Endodermal cell (in vitro differentiated cells): ENCODE data around the gene MED13L. TPM values are rescaled to one million over a fixed set of nuclear protein-coding genes. Genes with fewer than 3 reads are reported as not detected.

ENCODE experiments used
- DNase-seq: peaks from one replicate; pipeline ENCODE4 v3.0.0-alpha.2; 2017
- H3K27ac ChIP-seq: 2 replicates; pipeline ENCODE4 v1.5.1; 2013; ENCODE audit warnings: mild to moderate bottlenecking, low read depth, low read length, moderate library complexity
- H3K27me3 ChIP-seq: 2 replicates; pipeline ENCODE4 v1.6.1; 2013; ENCODE audit warnings: mild to moderate bottlenecking, low read length, moderate library complexity; ENCODE audit not compliant: insufficient read depth, control insufficient read depth, poor library complexity, severe bottlenecking
- H3K36me3 ChIP-seq: 2 replicates; pipeline ENCODE4 v1.7.0; 2013; ENCODE audit warnings: mild to moderate bottlenecking, low read length, moderate library complexity; ENCODE audit not compliant: control insufficient read depth, insufficient read depth
- H3K4me1 ChIP-seq: one replicate; pipeline ENCODE4 v1.7.0; 2013; ENCODE audit warnings: low read length; ENCODE audit not compliant: control insufficient read depth, insufficient read depth
- H3K4me3 ChIP-seq: 2 replicates; pipeline ENCODE4 v1.5.1; 2013; ENCODE audit warnings: mild to moderate bottlenecking, low read length, moderate library complexity
- H3K9ac ChIP-seq: 2 replicates; pipeline ENCODE4 v1.6.1; 2013; ENCODE audit warnings: mild to moderate bottlenecking, low read length, moderate library complexity; ENCODE audit not compliant: poor library complexity, severe bottlenecking; ENCODE audit errors: extremely low read depth
- H3K9me3 ChIP-seq: 2 replicates; pipeline ENCODE4 v1.6.1; 2013; ENCODE audit warnings: mild to moderate bottlenecking, low read length, moderate library complexity; ENCODE audit not compliant: control insufficient read depth
- H3K27ac Mint-ChIP-seq: 2 replicates; pipeline ENCODE4 v1.8.0; 2020; ENCODE audit warnings: mixed read lengths
- H3K27me3 Mint-ChIP-seq: 2 replicates; pipeline ENCODE4 v1.8.0; 2021; ENCODE audit warnings: mild to moderate bottlenecking, mixed read lengths; ENCODE audit not compliant: insufficient read depth
- H3K36me3 Mint-ChIP-seq: 2 replicates; pipeline ENCODE4 v1.8.0; 2020; ENCODE audit warnings: low read depth, mixed read lengths
- H3K4me1 Mint-ChIP-seq: 2 replicates; pipeline ENCODE4 v1.8.0; 2020; ENCODE audit warnings: mixed read lengths
- H3K4me3 Mint-ChIP-seq: 2 replicates; pipeline ENCODE4 v1.8.0; 2020; ENCODE audit warnings: mild to moderate bottlenecking, moderate library complexity, mixed read lengths
- H3K9me3 Mint-ChIP-seq: 2 replicates; pipeline ENCODE4 v1.8.0; 2020; ENCODE audit warnings: mild to moderate bottlenecking, mixed read lengths
- WGBS, 2 experiments: methylation state at CpG; one replicate each; pipeline versions ENCODE4 v1.1.5 to v1.1.7; 2013; ENCODE audit warnings: missing lambda C conversion rate in 2 of 2, mixed read lengths in 1 of 2; ENCODE audit not compliant: insufficient coverage in 1 of 2, insufficient read length in 1 of 2; 5-methylcytosine and 5-hydroxymethylcytosine counted together
- total RNA-seq, 2 donors: library from RNA; stranded (reverse); fragmentation: NEBNext Ultra II Directional in 1 of 2; extraction: Animal tissue kit (Norgen Biotek cat#: 25700) in 1 of 2; gene quantifications; 2 replicates in 1 of 2; 3 replicates in 1 of 2; pipeline ENCODE4 v1.2.1, GENCODE V29; 2021
- TF ChIP-seq, protein P1 (sequence below): fragments of 200-600 bp; sonication (generic); conservative IDR thresholded peaks from 2 replicates; pipeline ENCODE4 v1.5.0; 2021; ENCODE audit warnings: antibody characterized with exemption, mild to moderate bottlenecking

MED13L gene
- total RNA-seq, 2 donors from 2014 or later: 101 to 111 TPM

DNA sequence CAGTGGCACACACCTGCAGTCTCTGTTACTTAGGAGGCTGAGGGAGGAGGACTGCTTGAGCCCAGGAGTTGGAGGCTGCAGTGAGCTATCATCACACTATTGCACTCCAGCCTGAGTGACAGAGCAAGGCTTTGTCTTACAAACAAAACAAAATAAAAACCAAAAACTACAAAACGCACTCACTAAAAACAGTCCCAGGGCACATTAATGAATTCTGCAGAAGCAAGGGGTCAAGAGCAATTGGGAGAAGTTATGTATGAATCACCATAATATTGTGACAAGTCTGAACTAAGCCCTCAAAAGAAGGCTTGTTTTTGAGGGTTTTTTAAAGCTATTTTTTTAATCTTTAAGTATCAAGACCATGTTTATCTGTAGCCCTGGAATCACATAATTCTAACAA is 201.1 kb downstream of the MED13L start:
- no peaks in the 10 kb centered on the region for H3K27me3 Mint-ChIP-seq
- DNase-seq: no peak
- H3K36me3 Mint-ChIP-seq: no peaks in the 10 kb centered on the region
- no peaks in the 10 kb centered on the region for H3K9me3 Mint-ChIP-seq
- TF ChIP-seq, protein P1, sequence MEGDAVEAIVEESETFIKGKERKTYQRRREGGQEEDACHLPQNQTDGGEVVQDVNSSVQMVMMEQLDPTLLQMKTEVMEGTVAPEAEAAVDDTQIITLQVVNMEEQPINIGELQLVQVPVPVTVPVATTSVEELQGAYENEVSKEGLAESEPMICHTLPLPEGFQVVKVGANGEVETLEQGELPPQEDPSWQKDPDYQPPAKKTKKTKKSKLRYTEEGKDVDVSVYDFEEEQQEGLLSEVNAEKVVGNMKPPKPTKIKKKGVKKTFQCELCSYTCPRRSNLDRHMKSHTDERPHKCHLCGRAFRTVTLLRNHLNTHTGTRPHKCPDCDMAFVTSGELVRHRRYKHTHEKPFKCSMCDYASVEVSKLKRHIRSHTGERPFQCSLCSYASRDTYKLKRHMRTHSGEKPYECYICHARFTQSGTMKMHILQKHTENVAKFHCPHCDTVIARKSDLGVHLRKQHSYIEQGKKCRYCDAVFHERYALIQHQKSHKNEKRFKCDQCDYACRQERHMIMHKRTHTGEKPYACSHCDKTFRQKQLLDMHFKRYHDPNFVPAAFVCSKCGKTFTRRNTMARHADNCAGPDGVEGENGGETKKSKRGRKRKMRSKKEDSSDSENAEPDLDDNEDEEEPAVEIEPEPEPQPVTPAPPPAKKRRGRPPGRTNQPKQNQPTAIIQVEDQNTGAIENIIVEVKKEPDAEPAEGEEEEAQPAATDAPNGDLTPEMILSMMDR: no peak
- Histone ChIP-seq H3K4me3 (no peak overlapping the region), H3K4me1 (no peaks in the 10 kb centered on the region), H3K9ac (no peak overlapping the region), H3K9me3 (no peaks in the 10 kb centered on the region), H3K27ac (no peak overlapping the region), H3K36me3 (peaks cover 4% of the 10 kb centered on the region), H3K27me3 (no peaks in the 10 kb centered on the region)
- H3K4me3 Mint-ChIP-seq: no peak overlapping the region
- H3K27ac Mint-ChIP-seq: no peak overlapping the region
- peaks cover 10% of the 10 kb centered on the region for H3K4me1 Mint-ChIP-seq
- 100% methylated on average over 1 of the region's 1 CpG for WGBS, 2 experiments

DNA sequence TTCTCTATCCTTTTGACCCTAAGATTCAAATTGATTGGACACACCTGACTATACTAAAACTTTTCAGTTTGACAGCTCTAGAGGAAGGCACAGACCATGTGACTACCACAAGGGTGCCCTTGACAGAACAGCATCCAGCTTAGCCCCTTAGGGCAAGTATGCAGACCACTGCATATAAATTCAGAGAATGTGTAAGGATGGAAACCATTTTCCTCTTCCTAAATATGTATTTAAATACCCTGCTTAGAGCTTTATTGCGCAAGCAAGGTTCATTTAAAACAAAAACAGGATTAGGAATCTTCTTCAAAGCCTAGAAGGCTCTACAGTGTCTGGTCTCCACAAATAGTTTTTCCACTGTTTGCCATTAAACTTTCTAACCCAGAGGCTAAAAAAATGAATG is 202.8 kb downstream of the MED13L start:
- no peak for DNase-seq
- no peaks in the 10 kb centered on the region for H3K9me3 Mint-ChIP-seq
- Histone ChIP-seq H3K9me3 (no peaks in the 10 kb centered on the region), H3K36me3 (peaks cover 4% of the 10 kb centered on the region), H3K27me3 (no peaks in the 10 kb centered on the region), H3K27ac (no peak overlapping the region), H3K9ac (no peak overlapping the region), H3K4me3 (no peak overlapping the region), H3K4me1 (no peaks in the 10 kb centered on the region)
- no peak overlapping the region for H3K27ac Mint-ChIP-seq
- TF ChIP-seq, protein P1: no peak
- H3K4me1 Mint-ChIP-seq: peaks cover 10% of the 10 kb centered on the region
- H3K4me3 Mint-ChIP-seq: no peak overlapping the region
- H3K27me3 Mint-ChIP-seq: no peaks in the 10 kb centered on the region
- no peaks in the 10 kb centered on the region for H3K36me3 Mint-ChIP-seq
- WGBS, 2 experiments: 98 to 100% methylated on average over 1 of the region's 1 CpG

DNA sequence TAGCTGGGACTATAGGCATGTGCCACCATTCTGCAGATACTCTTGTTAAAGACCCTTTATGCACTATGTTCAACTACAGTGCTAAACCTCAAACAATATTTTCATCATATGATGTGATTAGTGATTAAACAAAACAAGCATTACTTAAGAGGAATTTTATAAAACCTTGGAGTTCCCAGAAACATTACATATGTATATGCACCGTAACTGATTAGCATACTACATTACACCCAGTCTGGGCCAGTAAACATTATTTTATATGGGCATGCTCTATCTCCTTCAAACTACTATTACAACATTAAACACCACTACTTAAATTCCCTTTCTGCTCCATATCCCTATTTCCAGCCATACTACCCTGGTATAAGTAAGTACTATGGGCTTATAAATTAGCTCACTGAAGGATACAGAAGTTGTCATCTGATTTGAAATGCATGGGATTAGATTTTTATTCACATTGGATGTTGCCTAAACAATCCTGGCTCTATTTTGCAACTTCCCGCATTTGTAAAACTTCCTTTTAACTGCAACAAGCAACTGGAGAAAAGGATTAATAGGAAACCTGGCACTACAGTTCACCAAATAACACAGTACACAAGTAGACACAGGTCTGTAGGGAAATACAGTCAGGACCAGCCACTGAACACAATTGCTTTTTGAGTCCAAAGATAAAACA is 205.8 kb downstream of the MED13L start:
- no peak for DNase-seq
- H3K9me3 ChIP-seq: no peaks in the 10 kb centered on the region
- no peak overlapping the region for H3K4me3 Mint-ChIP-seq
- H3K9ac ChIP-seq: no peak overlapping the region
- H3K36me3 ChIP-seq: peaks cover 4% of the 10 kb centered on the region
- no peak overlapping the region for H3K4me3 ChIP-seq
- H3K27ac Mint-ChIP-seq: no peak overlapping the region
- no peaks in the 10 kb centered on the region for H3K27me3 ChIP-seq
- WGBS, 2 experiments: 57 to 58% methylated on average over 2 of the region's 2 CpGs
- TF ChIP-seq, protein P1: no peak
- H3K4me1 Mint-ChIP-seq: peaks cover 8% of the 10 kb centered on the region
- H3K9me3 Mint-ChIP-seq: no peaks in the 10 kb centered on the region
- H3K36me3 Mint-ChIP-seq: no peaks in the 10 kb centered on the region
- H3K4me1 ChIP-seq: no peaks in the 10 kb centered on the region
- no peaks in the 10 kb centered on the region for H3K27me3 Mint-ChIP-seq
- H3K27ac ChIP-seq: no peak overlapping the region
